BJ (cell line): ENCODE data around the gene GUCY1A2. TPM values are rescaled to one million over a fixed set of nuclear protein-coding genes. Genes with fewer than 3 reads are reported as not detected.
A peak's percentile ranks its signal among the peaks of the same experiment; 100 is the strongest.

Experiments
- CTCF ChIA-PET: fragments of 350-600 bp; formaldehyde crosslinking; extraction: SDS; loops from one replicate; lab custom pipeline; 2021; ENCODE audit warnings: antibody characterized with exemption, inconsistent platforms; lab: Yijun Ruan, JAX
- POLR2A ChIA-PET: fragments of 300-600 bp; sonication (Branson Sonifier 250); formaldehyde crosslinking; extraction: SDS; loops from one replicate; lab custom pipeline; 2021; ENCODE audit warnings: antibody characterized with exemption; lab: Charles Lee
- DNase-seq: peaks from one replicate; pipeline ENCODE4 v3.0.0-alpha.2; 2011; ENCODE audit warnings: low read depth
- H3K27me3 ChIP-seq: 2 replicates; pipeline ENCODE4 v1.6.0; 2011; ENCODE audit warnings: low read length; ENCODE audit not compliant: control insufficient read depth, insufficient read depth
- H3K36me3 ChIP-seq: 2 replicates; pipeline ENCODE4 v1.5.1; 2011; ENCODE audit warnings: low read length; ENCODE audit not compliant: control insufficient read depth, insufficient read depth
- H3K4me3 ChIP-seq: 2 replicates; pipeline ENCODE4 v1.5.1; 2011; ENCODE audit warnings: low read depth, mild to moderate bottlenecking, control low read depth, low read length
- CTCF ChIP-seq: IDR thresholded peaks from 2 replicates; pipeline ENCODE4 v1.5.1; 2011; ENCODE audit warnings: low read depth, mild to moderate bottlenecking, control low read depth, inconsistent platforms, low read length, moderate library complexity; ENCODE audit not compliant: insufficient read depth
- polyA plus RNA-seq: library from polyadenylated mRNA; depleted of rRNA; stranded (reverse); fragments of >200 nt; gene quantifications from 2 replicates; pipeline ENCODE4 v1.2.3, GENCODE V29; 2011

Gene GUCY1A2
- polyA plus RNA-seq, 1 experiment, result 0.53 TPM

DNA sequence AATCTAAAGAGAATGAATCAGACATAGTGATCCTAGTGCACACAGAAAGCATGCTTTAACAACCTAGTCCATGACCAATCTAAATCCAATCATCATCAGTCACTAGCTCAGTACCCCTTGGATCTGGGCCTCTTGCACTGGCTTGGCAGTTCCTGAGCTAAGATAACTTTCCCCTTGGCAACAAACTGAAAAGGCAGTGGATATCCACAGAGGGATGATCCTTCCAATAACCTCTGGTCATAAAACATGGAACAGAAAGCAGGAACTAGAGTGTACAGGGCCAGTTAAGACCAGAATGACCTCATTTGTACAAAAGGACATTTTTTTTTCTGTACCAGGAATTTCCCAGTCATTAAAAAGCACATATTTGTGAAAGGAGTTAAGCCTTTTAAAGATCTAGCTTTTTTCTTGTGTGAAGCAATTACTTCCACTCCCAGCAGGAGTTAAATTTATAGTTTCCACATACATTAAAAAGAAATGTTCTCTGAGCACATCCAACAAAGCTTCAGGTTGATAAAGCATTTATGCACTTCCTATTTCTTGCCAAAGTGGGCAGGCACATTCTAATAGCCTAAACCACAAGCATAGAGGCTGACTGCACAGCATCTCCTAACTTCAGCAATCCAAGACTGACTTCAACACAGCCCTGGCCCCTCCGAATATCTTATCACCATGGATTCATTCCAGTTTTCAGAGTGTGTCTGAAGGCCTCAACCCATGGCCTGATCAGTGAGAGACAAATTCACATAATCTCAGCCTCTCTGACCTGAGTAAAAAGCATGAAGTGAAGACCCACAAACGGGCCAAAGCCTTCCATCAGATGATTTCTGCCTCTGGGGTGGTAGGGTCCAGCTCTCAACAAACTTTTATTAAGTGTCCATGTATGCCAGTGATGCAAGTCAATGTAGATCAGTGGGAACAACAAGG is 29.9 kb downstream of the GUCY1A2 start:
- TF ChIP-seq CTCF, result no peak
- Histone ChIP-seq H3K4me3 (no peak overlapping the region), H3K36me3 (no peaks in the 10 kb centered on the region), H3K27me3 (no peaks in the 10 kb centered on the region)
- peak; percentile 90 for DNase-seq
- CTCF ChIA-PET, result interaction anchor here (1.1 to 2.0 kb wide), 3 partner anchors 10 to 29 kb away, joined by 4 to 7 read pairs (median 5); partner anchors contain the start of gene GUCY1A2
- POLR2A ChIA-PET, result interaction anchor here (0.9 kb wide), 1 partner anchor 27 kb away, joined by 4 read pairs; no protein-coding TSS in a partner anchor

GRCh38 chr11:106986673-106987072 is 31.6 kb downstream of the GUCY1A2 start:
- Histone ChIP-seq H3K4me3 (no peak overlapping the region), H3K36me3 (no peaks in the 10 kb centered on the region), H3K27me3 (no peaks in the 10 kb centered on the region)
- ChIA-PET POLR2A (no interaction called here), CTCF (no interaction called here)
- no peak for TF ChIP-seq CTCF
- no peak for DNase-seq

- ChIA-PET CTCF (no interaction called here), POLR2A (no interaction called here)
- Histone ChIP-seq H3K36me3 (no peaks in the 10 kb centered on the region), H3K4me3 (no peak overlapping the region), H3K27me3 (no peaks in the 10 kb centered on the region)
- DNase-seq, result peak; percentile 80
- TF ChIP-seq CTCF, result no peak
Measured at GRCh38 chr11:106986261-106986660, 32.0 kb downstream of the GUCY1A2 start.

GRCh38 chr11:106983991-106984390 is 34.3 kb downstream of the GUCY1A2 start:
- ChIA-PET CTCF (interaction anchor here (0.6 kb wide), 1 partner anchor 115 kb away, joined by 3 read pairs; no protein-coding TSS in a partner anchor), POLR2A (no interaction called here)
- H3K36me3 ChIP-seq, result no peaks in the 10 kb centered on the region
- DNase-seq, result no peak
- no peaks in the 10 kb centered on the region for H3K27me3 ChIP-seq
- no peak for TF ChIP-seq CTCF
- H3K4me3 ChIP-seq, result no peak overlapping the region

GRCh38 chr11:106983261-106983660 is 35.0 kb downstream of the GUCY1A2 start:
- Histone ChIP-seq H3K4me3 (no peak overlapping the region), H3K27me3 (no peaks in the 10 kb centered on the region), H3K36me3 (no peaks in the 10 kb centered on the region)
- CTCF ChIA-PET, result interaction anchor here (0.9 kb wide), 1 partner anchor 11 kb away, joined by 3 read pairs; no protein-coding TSS in a partner anchor
- POLR2A ChIA-PET, result no interaction called here
- no peak for TF ChIP-seq CTCF
- no peak for DNase-seq
